SK-MEL-5 (cell line): ENCODE data around the gene TENM3. TPM values are rescaled to one million over a fixed set of nuclear protein-coding genes. Genes with fewer than 3 reads are reported as not detected.

ENCODE experiments used
- DNase-seq: peaks from one replicate; pipeline ENCODE4 v3.0.0-alpha.2; 2016; ENCODE audit warnings: low read depth, low spot score
- in situ Hi-C: cut with HindIII; loops from 2 replicates; pipeline ENCODE4 v1.10.0; 2016; ENCODE audit warnings: low sequenced_read_pairs, high pct_unique_total_duplicates, low pct_unique_long_range_greater_than_20kb
- total RNA-seq: library from RNA; depleted of rRNA; stranded (reverse); fragments of >200 nt; shearing (Covaris generic); gene quantifications from 2 replicates; pipeline ENCODE4 v1.2.3, GENCODE V29; 2014

Gene TENM3
- total RNA-seq, 1 experiment from 2014 or later: 38.1 TPM

DNA sequence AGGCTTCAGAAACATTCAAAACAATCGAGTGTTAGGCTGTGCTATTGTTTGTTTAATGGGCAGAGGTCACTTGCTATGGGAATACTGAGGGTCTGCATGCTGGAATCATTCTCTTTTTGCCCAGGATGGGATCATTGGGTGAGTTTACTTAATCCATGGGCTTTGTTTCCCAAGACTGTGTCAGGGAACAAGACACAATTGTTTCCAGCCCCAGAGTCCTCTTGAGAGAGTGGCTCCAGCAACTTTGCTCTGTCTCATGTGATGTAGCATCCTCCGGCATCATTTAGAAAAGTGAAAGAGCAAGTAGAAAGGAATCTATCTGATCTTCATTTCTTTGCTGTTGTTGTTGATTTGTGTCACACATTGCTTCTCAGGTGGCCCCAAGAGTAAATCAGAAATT lies 1.8 kb downstream of the TENM3 start:
- in situ Hi-C loops: no loop called here

DNA sequence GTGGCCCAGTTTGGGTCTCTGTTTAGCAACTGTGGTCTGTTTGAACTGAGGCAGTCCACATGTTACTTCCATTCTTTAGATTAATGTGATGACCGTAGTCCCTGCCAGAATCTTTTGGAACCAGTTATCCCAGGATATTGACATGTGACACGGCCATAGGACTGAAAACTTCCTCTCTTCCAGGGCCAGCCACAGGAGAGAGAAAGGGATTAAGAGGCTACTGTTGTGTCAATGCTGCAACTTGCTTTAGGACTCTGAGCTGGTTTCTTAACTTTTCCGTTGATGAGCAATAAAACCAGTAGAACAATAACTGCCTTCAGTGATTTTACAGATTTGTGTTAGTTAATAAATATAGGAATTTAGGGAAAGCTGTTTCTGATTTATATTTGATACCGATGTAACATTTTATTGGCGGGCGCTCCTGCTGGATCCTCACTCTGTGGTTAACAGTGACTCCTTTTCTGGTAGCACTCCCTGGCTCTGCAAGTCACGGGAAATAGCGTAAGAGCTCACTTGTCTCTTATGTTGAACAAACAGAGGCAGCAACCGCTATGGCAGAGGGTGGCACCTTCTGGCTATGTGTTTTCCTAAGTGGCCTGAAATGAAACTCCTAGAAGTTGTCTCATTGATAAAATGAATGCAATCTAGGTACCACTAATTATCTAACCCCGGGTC lies 2.5 kb downstream of the TENM3 start:
- DNase-seq: peak; percentile 89
- in situ Hi-C loops: no loop called here

More for the DNA sequence above, 1.8 kb downstream of the TENM3 start:
- peak; percentile 88 for DNase-seq

DNA sequence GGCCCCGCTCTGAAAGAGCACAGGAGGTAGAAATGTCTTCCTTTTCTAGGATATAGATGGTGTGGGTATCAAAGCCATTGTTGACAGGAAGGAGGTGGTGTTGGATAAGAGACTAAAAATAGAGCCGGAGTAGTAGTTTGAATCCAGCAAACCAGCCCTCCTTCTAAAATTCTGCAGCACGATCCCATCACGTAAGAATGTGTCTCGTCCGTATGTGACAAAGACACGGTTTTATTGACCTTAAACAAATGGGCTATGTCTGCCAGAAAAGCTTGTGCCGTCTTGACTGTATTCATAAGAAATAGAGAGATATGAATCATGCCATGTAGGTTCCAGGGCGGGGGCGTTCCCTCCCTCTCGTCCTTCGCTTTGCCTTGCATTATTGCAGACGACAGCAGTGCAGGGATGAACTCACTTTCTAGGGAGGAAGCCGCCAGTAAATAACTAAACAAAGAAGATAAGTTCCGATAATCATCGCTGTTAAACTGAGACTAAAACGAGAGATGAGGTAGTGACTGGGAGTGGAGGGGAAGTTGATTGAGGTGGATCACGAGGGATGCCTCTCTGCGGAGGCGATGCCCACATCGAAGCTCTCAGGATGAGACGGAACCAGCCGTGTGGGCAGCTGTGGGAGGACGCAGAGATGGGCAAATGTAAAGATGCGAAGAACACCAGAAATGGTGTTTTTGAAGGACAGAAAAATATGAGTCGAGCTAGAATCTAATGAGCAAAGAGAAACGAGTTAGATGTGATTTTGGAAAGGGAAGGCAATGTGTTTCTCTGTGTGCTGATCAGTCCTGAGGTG lies 3.4 kb downstream of the TENM3 start:
- in situ Hi-C loops: no loop called here
- DNase-seq: peak; percentile 67

DNA sequence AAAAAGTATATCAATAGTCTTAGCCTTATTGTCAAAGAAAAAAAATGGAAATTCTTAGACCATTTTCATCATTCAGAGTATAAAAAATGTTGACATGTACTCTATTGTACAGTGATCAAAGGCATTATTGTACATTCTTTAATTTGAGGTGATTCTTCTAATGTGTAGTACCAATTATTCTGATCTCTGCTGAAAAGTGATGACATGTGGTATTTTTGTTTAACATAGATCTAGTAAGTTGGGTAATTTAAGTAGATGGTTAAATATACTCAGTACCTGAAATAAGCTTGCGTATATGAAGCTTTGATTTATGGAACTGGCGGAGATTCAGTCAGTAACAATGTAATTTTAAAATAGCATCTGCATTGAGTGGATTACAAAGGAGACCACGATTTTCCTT lies 5.1 kb downstream of the TENM3 start:
- in situ Hi-C loops: no loop called here
- no peak for DNase-seq

DNA sequence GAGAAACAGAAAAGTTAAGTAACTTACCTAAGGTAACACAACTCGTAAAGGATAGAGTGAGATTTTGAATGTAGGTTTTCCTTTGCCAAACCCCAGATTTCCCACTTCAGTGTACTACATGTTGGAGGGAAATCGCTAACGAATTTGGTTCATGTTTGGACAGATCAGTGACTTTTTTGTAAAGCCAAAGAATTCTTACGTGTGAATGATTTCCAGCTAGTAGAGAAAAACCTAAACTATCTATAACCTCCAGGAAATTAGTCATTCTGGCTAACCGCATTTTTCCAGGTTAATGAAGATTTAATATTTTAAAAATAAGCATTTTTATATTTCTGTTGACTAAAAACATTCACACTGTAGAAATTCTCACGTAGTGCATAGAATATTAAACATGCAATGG lies 7.2 kb downstream of the TENM3 start:
- in situ Hi-C loops: no loop called here
- DNase-seq: no peak

DNA sequence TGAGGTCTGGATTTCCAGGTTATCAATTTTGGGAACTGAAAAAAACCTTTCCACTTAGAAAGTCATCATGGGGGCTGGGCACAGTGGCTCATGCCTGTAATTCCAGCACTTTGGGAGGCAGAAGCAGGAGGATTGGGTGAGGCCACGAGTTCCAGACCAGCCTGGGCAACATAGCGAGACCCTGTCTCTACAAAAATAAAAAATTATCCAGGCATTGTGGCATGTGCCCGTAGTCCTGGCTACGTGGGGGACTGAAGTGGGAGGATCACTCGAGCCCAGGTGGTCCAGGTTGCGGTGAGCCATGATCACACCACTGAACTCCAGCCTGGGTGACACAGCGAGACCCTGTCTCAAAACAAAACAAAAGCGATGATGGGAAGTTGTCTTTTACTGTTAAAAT lies 7.9 kb downstream of the TENM3 start:
- no peak for DNase-seq
- in situ Hi-C loops: no loop called here

DNA sequence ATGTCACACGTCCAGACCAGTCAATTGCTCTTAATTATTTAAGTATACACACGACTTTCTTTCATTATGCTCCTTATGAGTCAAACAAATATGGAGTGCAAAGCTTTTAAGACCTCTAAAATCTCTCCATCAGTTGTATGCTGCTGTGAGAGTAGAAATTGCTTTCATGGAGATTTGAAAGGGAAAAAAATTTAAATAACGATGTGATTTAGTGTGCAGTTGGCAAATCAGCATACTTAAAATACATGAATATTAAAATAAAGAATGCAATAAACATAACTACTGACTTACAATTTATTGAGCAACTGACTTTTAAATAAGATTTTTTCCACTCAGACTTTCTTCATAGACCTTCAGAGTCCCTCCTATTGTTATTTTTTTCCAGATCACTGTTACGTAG lies 9.0 kb downstream of the TENM3 start:
- no peak for DNase-seq
- in situ Hi-C loops: no loop called here

DNA sequence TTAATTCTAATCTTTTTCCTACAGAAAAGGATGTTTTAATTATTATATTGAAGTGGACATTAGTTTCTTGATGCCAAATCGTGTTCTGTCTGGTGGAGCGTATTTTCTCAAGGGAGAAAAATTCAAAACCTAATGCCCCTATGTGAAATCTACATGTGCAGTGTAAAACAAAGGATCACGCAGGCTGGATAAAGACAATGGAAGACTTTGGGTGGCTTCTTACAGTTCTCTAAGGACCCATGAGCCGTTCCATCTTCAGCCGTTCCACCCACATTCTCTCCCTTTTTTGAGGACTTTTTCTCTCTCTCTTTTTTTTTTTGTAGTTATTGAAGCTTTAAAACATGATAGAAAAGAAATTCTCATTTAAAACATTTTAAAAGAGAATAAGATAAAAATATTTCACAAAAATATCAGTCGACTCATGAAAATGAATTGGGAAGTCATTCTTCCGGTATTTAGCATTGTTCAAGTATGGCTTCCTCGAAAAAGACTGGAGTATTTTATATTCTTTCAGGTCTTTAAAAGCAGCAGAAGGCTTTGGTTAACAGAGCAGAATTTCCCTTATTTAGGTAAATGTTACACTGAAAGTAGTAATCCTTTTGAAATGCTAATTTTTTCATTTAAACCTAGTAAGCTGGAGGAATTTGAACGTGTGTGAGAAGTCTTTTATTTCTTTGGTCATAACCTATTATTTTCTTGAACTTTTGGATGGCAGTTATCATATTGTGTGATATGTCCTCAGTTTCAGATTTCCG lies 11.0 kb downstream of the TENM3 start:
- no peak for DNase-seq
- in situ Hi-C loops: no loop called here

DNA sequence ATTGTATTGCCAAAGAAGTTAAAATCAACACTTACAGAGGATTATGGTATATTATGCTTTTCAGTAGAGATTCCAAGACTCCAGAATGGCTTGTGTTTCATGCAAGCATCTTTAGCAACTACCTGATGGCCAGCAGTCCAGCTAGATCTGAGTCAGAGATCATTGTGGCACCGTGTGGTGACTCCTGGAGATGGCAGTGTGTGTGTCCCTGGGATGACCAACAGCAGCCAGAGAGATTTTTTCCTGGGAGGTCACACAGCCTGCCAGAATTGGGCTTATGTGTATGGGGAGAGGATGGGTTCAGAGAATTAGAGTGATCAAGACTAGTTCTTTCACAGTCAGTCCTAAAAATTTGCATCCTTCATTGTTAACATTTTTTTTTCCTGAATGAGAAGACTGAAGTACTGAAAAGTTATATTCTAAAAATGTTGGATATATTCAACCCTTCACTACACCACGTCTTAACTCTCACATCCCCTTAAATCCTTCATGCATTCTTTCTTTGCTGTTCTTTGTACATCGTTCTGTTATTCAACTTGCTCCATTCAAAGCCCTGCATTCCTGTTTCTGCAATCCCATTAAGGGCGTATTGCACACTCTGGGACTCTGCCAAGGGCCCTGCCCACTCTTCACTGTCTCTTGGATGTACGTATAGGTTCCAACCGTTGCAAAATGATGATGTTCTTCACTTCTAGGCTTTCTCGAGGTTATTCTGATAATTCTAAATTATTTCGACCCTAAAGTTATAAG lies 12.4 kb downstream of the TENM3 start:
- DNase-seq: no peak
- in situ Hi-C loops: no loop called here

DNA sequence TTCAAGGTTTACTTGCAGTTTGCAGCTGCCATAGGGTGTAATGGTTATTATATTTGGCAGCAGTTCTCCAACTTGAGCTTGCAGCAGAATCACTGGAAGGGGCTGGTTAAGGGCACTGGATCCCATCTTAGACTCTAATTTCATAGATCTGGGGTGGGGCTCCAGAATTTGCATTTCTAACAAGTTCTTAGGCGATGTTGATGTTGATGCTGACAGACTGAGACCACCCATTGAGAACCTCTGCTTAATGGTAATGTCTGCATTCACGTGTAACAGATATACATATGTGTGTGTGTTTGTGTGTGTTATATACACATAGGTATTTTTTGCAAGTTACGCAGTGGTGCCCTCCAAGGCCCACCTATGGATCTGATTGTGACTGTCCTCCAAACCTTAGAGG lies 13.8 kb downstream of the TENM3 start:
- DNase-seq: no peak

DNA sequence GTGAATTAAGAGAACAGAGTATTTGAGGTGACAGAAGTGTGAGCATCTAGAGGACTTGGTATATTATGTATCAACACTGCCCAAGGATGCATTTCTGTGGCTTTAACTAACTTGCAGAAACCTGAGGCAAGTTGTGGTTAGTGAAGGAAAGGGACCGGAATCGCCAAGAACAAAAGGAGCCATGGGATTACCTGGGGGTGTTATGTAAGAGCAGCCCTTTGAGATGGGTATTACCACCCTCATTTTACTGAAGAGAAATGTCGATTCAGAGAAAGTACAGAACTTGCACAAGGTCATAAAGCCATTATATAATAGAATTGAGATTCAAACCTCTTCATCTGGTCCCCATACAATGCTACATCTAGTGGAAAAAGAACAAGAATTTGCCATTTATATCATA lies 14.3 kb downstream of the TENM3 start:
- no peak for DNase-seq
- in situ Hi-C loops: no loop called here

More for the DNA sequence above, 13.8 kb downstream of the TENM3 start:
- in situ Hi-C loops: no loop called here

DNA sequence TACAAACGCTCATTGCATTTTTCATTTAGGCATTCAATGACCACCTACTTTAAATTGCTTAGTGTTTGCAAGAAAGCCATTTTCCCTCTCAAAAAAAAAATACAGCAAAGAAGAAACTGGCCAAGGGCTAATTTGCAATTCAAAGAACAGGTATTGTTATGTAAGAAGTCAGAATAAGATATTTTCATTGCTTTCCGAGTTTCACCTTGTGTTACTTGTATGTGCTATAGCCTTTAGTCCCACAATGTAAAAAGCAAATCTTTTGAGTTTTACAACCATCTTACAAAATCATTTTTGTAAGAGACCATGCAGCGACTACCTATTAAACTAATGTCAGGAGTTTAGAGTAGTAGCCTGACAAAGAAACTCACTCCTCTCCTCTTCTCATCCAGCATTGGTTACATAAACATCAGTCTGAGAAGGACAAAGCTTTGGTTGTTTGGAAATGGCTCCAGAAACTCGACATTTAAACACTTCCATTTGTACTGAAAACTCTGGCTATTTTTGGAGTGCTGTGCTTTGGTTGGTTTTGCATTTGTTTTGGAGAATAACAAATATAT lies 15.3 kb downstream of the TENM3 start:
- DNase-seq: peak; percentile 63
- in situ Hi-C loops: no loop called here

DNA sequence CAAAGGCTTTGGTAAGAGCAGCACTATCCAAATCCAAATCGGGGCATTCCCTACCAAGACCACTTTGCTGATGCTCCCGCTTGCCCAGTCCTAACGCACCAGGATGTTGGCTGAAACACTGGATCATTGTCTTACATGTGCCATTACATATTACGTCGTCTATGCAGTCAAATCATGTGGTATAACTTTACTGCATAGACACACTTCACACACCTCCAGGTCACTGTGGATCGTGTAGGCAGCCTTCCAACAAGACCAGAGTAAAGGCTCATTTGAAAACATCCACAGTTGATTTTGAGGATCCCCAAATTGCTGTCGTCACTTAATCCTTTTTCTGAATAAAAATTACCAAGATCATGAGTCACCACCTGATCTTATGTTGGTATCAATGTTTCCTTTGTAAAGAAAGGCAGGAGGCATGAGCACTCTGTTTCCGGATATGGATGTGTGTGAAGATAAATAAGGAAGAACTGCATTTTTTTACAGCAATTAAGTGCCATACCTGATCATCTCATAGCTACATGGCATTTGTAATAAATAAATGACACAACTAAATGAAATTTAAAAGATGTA lies 18.5 kb downstream of the TENM3 start:
- in situ Hi-C loops: no loop called here
- DNase-seq: peak; percentile 87

DNA sequence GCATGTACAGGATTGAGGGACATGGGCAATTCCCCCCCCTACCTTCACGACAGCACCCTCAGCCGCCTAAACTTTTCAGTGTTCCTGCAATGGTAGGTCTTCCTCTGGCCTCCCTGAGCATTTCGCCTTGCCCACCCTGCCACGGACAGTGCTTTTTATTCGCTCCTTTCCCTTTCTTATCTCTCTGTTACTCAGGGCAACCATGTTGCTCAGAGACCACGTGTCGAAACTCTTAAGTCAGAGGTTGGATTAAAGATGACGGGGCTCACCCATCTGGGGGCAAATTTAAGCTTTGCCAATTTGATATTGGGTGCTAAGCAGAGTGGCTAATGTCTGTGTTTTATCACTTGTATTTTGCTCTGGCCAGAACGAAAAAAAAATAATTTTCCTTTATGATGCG lies 20.4 kb downstream of the TENM3 start:
- in situ Hi-C loops: no loop called here
- no peak for DNase-seq

DNA sequence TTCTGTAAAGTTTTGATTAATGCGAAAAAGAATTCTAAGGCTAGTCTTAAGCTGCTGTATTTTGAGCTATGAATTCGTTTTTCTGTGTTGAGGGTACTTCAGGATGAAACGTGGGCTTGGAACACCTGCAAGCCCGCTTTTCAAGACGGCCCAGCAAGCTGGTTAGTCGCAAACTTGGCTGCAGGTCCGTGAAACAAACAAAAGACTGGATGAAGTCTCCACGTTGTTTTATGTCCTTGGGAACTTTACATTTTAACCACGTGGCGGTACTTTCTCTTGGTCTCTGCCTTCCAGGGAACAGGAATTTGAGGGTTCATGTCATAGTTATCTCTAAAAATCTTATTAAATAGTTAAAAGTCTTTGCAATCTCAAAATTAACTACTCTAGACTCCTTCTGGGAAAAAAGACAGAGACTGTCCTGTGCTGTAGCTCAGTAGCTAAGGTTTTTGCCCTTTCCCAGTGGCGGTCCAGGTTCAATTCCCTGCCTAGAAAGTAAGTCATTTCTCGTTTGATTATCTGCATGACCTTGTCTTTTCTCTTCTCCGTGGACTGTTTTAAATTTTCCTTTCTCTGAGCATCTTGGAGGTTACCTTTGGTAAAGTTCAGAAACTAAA lies 21.0 kb downstream of the TENM3 start:
- in situ Hi-C loops: no loop called here
- no peak for DNase-seq

DNA sequence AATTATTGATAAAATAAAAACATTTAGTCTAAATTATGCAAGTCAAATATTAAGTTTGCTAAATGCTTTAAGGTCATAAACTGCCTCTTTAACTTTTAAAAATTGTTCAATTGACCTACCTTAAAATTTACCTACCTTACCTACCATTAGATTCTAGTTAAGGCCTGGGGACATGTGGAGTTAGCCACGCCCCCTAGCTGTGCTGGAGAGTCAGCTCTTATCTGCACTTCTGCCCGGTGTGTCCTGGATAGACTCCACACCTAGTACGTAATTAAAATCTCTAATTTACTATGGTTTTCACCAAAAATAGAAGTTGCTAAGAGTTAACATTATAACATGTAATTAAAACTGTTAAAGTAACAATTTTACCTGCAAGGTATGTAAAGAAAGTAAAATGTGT lies 22.7 kb downstream of the TENM3 start:
- DNase-seq: peak; percentile 24
- in situ Hi-C loops: no loop called here

DNA sequence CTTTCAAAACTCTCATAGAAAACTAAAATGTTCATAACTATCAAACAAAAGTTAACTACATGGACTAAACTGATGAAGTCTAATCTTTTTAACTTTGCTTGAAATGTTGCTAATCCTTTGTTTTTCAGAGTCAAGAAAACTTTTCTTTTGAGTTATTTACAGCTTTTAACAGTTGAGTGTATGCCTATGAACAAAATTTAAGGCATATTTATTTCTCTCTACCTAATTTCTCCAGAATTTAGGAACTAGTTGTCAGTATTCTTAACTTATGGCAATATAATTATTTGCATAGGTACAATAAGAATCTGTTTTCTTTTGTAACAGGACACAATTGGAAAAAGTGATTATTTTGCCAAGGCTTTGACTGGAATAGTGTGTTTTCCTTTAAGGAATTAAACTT lies 23.8 kb downstream of the TENM3 start:
- in situ Hi-C loops: no loop called here
- no peak for DNase-seq
